Breast epithelium (tissue), 3 donors: Measurements from ENCODE around the gene ADAM22.

Experiments
- POLR2AphosphoS5 ChIP-seq, 3 donors: sonication (generic); formaldehyde crosslinking; IDR thresholded peaks; one replicate each; pipeline ENCODE4 v1.6.1; 2017; ENCODE audit warnings: antibody characterized with exemption in 3 of 3
- TF ChIP-seq, protein P1 (sequence below), 3 donors: fragments of 450-650 bp; IDR thresholded peaks; one replicate each; pipeline ENCODE4 v1.5.1; 2016 to 2017; ENCODE audit warnings: antibody characterized with exemption in 3 of 3, mild to moderate bottlenecking in 3 of 3, moderate library complexity in 3 of 3

GRCh38 chr7:88150033-88150432 lies 216.0 kb downstream of the ADAM22 start:
- TF ChIP-seq, protein P1, sequence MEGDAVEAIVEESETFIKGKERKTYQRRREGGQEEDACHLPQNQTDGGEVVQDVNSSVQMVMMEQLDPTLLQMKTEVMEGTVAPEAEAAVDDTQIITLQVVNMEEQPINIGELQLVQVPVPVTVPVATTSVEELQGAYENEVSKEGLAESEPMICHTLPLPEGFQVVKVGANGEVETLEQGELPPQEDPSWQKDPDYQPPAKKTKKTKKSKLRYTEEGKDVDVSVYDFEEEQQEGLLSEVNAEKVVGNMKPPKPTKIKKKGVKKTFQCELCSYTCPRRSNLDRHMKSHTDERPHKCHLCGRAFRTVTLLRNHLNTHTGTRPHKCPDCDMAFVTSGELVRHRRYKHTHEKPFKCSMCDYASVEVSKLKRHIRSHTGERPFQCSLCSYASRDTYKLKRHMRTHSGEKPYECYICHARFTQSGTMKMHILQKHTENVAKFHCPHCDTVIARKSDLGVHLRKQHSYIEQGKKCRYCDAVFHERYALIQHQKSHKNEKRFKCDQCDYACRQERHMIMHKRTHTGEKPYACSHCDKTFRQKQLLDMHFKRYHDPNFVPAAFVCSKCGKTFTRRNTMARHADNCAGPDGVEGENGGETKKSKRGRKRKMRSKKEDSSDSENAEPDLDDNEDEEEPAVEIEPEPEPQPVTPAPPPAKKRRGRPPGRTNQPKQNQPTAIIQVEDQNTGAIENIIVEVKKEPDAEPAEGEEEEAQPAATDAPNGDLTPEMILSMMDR (IDR thresholded peaks at IDR 0.05): no peak
- no peak for TF ChIP-seq POLR2AphosphoS5 (IDR thresholded peaks at IDR 0.05)
